ENCODE measurements around the gene L3HYPDH.

L3HYPDH gene

GRCh38 chr14:59424341-59425071 lies 59.7 kb downstream of the L3HYPDH start:
- no peak for DNase-seq

Measured in NCI-H82 (cell line).